ENCODE results near the gene LRMDA. TPM values are rescaled to one million over a fixed set of nuclear protein-coding genes. Genes with fewer than 3 reads are reported as not detected.

Gene LRMDA
- total and polyA plus RNA-seq, 2 of the 13 experiments (the other 11 are each of a cell fraction or from before 2014, with no cell fraction given): 13.4 to 22.0 TPM

DNA sequence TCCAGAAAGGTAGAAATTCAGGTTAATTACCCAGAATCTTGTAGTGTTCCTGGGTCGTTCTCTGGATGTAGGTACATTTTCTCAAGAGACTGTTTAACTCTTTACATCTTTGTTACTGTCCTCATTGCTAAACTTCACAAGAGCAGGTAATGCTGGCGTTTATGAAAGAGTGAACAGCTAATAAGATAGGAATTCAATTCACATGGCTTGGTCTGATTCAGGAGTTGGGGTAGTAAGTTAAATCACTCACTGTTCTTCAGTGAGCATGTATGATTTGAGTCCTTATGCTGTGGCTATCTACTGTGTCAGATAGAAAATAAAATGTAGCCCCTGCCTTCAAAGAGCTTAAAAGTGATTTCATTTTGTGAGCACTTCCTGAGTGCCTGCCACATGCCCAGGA is 480.0 kb downstream of the LRMDA start (continued):
- TF ChIP-seq RFX3 (CRISPR knock-in tag; IDR thresholded peaks at IDR 0.05) (no peak), ISX (CRISPR knock-in tag; conservative IDR thresholded peaks at IDR 0.05) (no peak)
- TF ChIP-seq, protein P1, sequence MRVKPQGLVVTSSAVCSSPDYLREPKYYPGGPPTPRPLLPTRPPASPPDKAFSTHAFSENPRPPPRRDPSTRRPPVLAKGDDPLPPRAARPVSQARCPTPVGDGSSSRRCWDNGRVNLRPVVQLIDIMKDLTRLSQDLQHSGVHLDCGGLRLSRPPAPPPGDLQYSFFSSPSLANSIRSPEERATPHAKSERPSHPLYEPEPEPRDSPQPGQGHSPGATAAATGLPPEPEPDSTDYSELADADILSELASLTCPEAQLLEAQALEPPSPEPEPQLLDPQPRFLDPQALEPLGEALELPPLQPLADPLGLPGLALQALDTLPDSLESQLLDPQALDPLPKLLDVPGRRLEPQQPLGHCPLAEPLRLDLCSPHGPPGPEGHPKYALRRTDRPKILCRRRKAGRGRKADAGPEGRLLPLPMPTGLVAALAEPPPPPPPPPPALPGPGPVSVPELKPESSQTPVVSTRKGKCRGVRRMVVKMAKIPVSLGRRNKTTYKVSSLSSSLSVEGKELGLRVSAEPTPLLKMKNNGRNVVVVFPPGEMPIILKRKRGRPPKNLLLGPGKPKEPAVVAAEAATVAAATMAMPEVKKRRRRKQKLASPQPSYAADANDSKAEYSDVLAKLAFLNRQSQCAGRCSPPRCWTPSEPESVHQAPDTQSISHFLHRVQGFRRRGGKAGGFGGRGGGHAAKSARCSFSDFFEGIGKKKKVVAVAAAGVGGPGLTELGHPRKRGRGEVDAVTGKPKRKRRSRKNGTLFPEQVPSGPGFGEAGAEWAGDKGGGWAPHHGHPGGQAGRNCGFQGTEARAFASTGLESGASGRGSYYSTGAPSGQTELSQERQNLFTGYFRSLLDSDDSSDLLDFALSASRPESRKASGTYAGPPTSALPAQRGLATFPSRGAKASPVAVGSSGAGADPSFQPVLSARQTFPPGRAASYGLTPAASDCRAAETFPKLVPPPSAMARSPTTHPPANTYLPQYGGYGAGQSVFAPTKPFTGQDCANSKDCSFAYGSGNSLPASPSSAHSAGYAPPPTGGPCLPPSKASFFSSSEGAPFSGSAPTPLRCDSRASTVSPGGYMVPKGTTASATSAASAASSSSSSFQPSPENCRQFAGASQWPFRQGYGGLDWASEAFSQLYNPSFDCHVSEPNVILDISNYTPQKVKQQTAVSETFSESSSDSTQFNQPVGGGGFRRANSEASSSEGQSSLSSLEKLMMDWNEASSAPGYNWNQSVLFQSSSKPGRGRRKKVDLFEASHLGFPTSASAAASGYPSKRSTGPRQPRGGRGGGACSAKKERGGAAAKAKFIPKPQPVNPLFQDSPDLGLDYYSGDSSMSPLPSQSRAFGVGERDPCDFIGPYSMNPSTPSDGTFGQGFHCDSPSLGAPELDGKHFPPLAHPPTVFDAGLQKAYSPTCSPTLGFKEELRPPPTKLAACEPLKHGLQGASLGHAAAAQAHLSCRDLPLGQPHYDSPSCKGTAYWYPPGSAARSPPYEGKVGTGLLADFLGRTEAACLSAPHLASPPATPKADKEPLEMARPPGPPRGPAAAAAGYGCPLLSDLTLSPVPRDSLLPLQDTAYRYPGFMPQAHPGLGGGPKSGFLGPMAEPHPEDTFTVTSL (CRISPR knock-in tag; IDR thresholded peaks at IDR 0.05; ENCODE audit: borderline replicate concordance): no peak
- TF ChIP-seq, protein P2, sequence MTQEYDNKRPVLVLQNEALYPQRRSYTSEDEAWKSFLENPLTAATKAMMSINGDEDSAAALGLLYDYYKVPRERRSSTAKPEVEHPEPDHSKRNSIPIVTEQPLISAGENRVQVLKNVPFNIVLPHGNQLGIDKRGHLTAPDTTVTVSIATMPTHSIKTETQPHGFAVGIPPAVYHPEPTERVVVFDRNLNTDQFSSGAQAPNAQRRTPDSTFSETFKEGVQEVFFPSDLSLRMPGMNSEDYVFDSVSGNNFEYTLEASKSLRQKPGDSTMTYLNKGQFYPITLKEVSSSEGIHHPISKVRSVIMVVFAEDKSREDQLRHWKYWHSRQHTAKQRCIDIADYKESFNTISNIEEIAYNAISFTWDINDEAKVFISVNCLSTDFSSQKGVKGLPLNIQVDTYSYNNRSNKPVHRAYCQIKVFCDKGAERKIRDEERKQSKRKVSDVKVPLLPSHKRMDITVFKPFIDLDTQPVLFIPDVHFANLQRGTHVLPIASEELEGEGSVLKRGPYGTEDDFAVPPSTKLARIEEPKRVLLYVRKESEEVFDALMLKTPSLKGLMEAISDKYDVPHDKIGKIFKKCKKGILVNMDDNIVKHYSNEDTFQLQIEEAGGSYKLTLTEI (CRISPR knock-in tag; conservative IDR thresholded peaks at IDR 0.05): no peak

DNA sequence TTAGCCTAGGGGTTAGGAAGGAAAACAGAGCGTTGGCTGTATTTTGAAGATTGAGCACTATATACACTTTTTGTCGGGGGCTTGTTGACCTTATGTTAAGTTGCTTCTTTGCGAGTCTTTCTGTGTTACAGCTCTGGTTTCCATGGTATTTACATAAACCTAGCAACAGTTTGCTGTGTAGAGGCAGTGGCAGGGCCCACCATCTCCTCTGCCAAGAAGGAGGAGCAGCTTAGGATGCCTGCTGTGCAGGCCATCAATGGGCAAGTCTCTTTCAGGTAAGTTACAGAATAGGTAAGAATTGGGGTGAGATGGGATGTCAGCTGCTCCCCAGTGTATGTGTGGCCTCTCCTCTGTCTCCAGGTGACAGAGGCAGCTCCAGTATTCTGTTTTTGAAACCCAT is 485.5 kb downstream of the LRMDA start:
- H3K9me3 ChIP-seq (ENCODE audit: low read length): no peaks in the 10 kb centered on the region
- no peaks in the 10 kb centered on the region for H3K4me1 ChIP-seq (ENCODE audit: insufficient read depth, low read length)
- no peak overlapping the region for H3K9ac ChIP-seq (ENCODE audit: insufficient read depth, low read depth, low read length)
- intact Hi-C loops (cut with micrococcal nuclease; ENCODE audit: unreplicated experiment) (no loop called here), in situ Hi-C loops (cut with HindIII; ENCODE audit: extremely low pct_ligation_motif_present, low pct_unique_long_range_greater_than_20kb) (no loop called here)
- 96% methylated on average over 3 of the region's 3 CpGs for WGBS (ENCODE audit: low lambda C conversion rate)
- no peak for FAIRE-seq
- CTCF ChIA-PET (ENCODE audit: low intra/inter-chr PET ratio, low total read pairs): no interaction called here
- POLR2A ChIA-PET: no interaction called here
- no peak for TF ChIP-seq ISX (CRISPR knock-in tag; conservative IDR thresholded peaks at IDR 0.05)
- no peaks in the 10 kb centered on the region for H3K36me3 ChIP-seq (replicated peaks in 1 of 2; ENCODE audit: control insufficient read depth in 1 of 2, insufficient read depth in 2 of 2, low read length in 2 of 2)
- no peak overlapping the region for H3K4me3 ChIP-seq (replicated peaks in 1 of 3; ENCODE audit: insufficient read depth in 1 of 3, low read depth in 2 of 3, low read length in 3 of 3)
- no peaks in the 10 kb centered on the region for H4K20me1 ChIP-seq (ENCODE audit: insufficient read depth, low read length)
- H3K79me2 ChIP-seq (ENCODE audit: insufficient read depth, low read length): no peaks in the 10 kb centered on the region
- H3K4me2 ChIP-seq (ENCODE audit: low read depth, low read length): no peak overlapping the region
- H3K27ac ChIP-seq (ENCODE audit: extremely low read length, insufficient read depth, low read length): no peak overlapping the region
- ATAC-seq: no peak
- BruUV-seq (replicated peaks): no TSS peak
- no peak for DNase-seq (ENCODE audit: low spot score)
- no peak overlapping the region for H2AFZ ChIP-seq (ENCODE audit: low read length)
- H3K27me3 ChIP-seq (ENCODE audit: control insufficient read depth in 1 of 2, insufficient read depth in 2 of 2, low read length in 2 of 2): no peaks in the 10 kb centered on the region

All from HepG2 (cell line).